ENCODE results near the gene POU2F3. TPM values are rescaled to one million over a fixed set of nuclear protein-coding genes. Genes with fewer than 3 reads are reported as not detected.

The POU2F3 gene
- total and polyA plus RNA-seq, 11 donors: 0.15 TPM; not detected in 10

DNA sequence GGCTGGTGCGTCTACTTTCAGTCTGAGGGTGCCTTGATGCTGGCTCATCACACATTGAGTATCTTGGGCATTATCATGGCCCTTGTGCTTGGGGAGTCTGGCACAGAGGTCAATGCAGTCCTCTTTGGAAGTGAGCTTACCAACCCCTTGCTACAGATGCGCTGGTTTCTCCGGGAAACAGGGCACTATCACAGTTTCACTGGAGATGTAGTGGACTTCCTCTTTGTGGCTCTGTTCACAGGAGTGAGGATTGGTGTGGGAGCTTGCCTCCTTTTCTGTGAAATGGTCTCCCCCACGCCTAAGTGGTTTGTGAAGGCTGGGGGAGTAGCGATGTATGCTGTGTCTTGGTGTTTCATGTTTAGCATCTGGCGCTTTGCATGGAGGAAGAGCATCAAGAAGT, 90.1 kb downstream of the POU2F3 start:
- Histone ChIP-seq H3K27me3 (peaks cover 0 to 28% (median 0%) of the 10 kb centered on the region in 9 donors), H3K4me1 (peaks cover 3 to 71% (median 52%) of the 10 kb centered on the region in 12 donors)

DNA sequence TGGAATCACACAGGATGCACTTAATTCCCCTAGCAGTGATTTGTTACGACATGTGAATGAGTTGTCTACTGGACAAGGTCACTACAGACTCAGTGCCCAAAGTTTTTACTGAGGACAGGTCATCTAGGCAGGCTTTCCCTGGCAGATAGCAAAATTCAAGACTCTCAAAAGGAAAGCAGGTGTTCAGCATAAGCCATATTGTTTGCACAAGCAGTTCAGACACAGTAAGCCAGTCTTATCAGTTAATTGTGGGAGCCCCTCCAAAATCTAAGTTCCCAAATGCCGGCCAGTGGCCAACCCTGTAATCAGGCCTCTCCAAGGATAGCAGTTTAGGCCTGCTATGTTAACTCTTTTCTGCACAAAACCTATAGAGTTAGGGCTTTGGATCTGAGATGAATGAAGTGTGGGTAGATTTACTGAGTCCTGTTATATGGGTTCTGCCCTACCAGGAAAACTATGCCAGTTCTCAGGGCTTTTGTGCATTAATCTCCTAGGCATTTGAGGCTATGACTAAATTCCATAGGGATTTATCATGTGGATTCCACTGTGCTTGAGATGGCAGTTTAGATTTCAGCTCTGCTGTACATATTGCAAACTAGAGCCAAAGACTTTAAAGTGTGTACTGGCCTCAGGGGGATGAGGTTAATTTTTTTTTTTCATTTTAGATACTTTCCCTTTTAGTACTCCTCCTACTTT, 91.5 kb downstream of the POU2F3 start:
- DNase-seq: peak in 2 of 5 donors; percentile 41 to 46
- peak overlapping the region; percentile 15 to 99 (median 68) for H3K27ac ChIP-seq
- H3K36me3 ChIP-seq: peaks cover 0 to 33% (median 8%) of the 10 kb centered on the region in 9 donors
- 27 to 38% (median 30%) methylated on average over 2 of the region's 2 CpGs for WGBS, 4 donors
- no peaks in the 10 kb centered on the region for H3K9me3 ChIP-seq
- peaks cover 0 to 14% (median 0%) of the 10 kb centered on the region in 9 donors for H3K27me3 ChIP-seq
- H3K4me1 ChIP-seq: peaks cover 3 to 62% (median 45%) of the 10 kb centered on the region in 12 donors
- TF ChIP-seq, protein P1, sequence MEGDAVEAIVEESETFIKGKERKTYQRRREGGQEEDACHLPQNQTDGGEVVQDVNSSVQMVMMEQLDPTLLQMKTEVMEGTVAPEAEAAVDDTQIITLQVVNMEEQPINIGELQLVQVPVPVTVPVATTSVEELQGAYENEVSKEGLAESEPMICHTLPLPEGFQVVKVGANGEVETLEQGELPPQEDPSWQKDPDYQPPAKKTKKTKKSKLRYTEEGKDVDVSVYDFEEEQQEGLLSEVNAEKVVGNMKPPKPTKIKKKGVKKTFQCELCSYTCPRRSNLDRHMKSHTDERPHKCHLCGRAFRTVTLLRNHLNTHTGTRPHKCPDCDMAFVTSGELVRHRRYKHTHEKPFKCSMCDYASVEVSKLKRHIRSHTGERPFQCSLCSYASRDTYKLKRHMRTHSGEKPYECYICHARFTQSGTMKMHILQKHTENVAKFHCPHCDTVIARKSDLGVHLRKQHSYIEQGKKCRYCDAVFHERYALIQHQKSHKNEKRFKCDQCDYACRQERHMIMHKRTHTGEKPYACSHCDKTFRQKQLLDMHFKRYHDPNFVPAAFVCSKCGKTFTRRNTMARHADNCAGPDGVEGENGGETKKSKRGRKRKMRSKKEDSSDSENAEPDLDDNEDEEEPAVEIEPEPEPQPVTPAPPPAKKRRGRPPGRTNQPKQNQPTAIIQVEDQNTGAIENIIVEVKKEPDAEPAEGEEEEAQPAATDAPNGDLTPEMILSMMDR (IDR thresholded peaks at IDR 0.05): no peak
- no peak for TF ChIP-seq POLR2A (IDR thresholded peaks at IDR 0.05)
- no peak overlapping the region for H3K4me3 ChIP-seq
- peak; percentile 10 to 53 (median 38) for ATAC-seq
- intact Hi-C loops (cut with DNase I): loop anchor here in 5 of 10 donors (10.0 kb wide), 5 partner anchors 103 to 863 kb away; no protein-coding TSS in a partner anchor

More for the DNA sequence above, 90.1 kb downstream of the POU2F3 start:
- 90 to 96% (median 93%) methylated on average over 6 of the region's 6 CpGs for WGBS, 4 donors
- H3K4me3 ChIP-seq: no peak overlapping the region
- no peak for TF ChIP-seq POLR2A (IDR thresholded peaks at IDR 0.05)
- TF ChIP-seq, protein P1 (IDR thresholded peaks at IDR 0.05): no peak
- H3K27ac ChIP-seq: no peak overlapping the region
- ATAC-seq (no peak), DNase-seq (no peak)
- H3K9me3 ChIP-seq: no peaks in the 10 kb centered on the region
- intact Hi-C loops (cut with DNase I): loop anchor here in 5 of 10 donors (10.0 kb wide), 5 partner anchors 105 to 865 kb away; no protein-coding TSS in a partner anchor
- H3K36me3 ChIP-seq: peaks cover 0 to 33% (median 8%) of the 10 kb centered on the region in 9 donors

DNA sequence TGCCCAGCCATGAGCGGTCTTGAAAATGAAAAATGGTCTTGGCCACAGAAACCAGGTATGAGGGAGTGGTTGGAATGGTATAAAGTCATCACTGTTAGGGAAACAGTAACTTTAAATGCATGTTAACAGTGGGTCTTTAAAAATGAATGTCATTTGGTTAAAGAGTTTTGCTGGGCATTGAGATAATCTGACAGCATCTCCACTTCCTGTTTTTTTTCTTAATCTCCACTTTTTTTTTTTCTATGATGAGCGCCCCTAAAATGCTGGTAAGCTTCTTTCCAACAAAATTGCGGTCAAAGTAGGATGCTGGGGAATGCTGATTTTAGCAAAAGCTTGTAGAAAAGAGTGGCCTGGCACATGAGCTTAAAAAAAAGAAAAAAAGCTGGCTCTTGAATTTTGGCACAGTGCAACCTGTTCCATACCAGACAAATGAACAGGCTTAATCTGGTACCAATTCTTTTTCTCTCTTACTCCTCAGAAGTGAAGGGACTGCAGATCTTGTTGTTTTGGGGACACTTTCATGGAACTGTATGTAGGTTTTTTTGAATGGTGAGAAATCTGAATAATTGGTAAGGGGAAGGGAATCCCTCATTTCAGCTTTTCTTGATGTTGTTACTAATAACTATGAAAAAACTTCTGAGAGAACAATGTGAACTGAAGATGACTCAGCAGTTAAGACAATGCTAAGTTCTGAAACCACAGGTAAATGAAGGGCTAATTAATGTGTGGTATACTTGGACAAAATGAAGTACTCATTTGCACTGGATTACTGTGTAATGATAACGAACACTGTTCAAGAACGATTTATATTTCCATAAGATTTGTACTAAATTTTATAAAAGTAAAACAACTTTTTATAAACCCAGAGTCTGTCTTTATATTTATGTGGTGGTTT, 93.1 kb downstream of the POU2F3 start:
- Histone ChIP-seq H3K4me1 (peaks cover 3 to 49% (median 34%) of the 10 kb centered on the region in 12 donors), H3K36me3 (peaks cover 0 to 26% (median 8%) of the 10 kb centered on the region in 9 donors), H3K27ac (peak overlapping the region; percentile 5 to 99 (median 80)), H3K4me3 (peak overlapping the region in 1 of 12 donors; percentile 18), H3K27me3 (peaks cover 0 to 23% (median 0%) of the 10 kb centered on the region in 9 donors), H3K9me3 (no peaks in the 10 kb centered on the region)
- WGBS, 4 donors: 86 to 88% (median 87%) methylated on average over 5 of the region's 5 CpGs
- TF ChIP-seq POLR2A (IDR thresholded peaks at IDR 0.05): no peak
- TF ChIP-seq, protein P1 (IDR thresholded peaks at IDR 0.05): no peak
- ATAC-seq: no peak
- DNase-seq: no peak
- intact Hi-C loops (cut with DNase I): loop anchor here in 5 of 10 donors (10.0 kb wide), 5 partner anchors 102 to 862 kb away; no protein-coding TSS in a partner anchor

All from heart left ventricle (tissue), 16 donors.